Measurements from ENCODE around the gene MLLT10.

- no peak for TF ChIP-seq POLR2AphosphoS5 (IDR thresholded peaks at IDR 0.05; ENCODE audit: insufficient read depth in 1 of 2, low read depth in 1 of 2)
- TF ChIP-seq, protein P1, sequence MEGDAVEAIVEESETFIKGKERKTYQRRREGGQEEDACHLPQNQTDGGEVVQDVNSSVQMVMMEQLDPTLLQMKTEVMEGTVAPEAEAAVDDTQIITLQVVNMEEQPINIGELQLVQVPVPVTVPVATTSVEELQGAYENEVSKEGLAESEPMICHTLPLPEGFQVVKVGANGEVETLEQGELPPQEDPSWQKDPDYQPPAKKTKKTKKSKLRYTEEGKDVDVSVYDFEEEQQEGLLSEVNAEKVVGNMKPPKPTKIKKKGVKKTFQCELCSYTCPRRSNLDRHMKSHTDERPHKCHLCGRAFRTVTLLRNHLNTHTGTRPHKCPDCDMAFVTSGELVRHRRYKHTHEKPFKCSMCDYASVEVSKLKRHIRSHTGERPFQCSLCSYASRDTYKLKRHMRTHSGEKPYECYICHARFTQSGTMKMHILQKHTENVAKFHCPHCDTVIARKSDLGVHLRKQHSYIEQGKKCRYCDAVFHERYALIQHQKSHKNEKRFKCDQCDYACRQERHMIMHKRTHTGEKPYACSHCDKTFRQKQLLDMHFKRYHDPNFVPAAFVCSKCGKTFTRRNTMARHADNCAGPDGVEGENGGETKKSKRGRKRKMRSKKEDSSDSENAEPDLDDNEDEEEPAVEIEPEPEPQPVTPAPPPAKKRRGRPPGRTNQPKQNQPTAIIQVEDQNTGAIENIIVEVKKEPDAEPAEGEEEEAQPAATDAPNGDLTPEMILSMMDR (IDR thresholded peaks at IDR 0.05): no peak
Measured at GRCh38 chr10:21494191-21495001, 39.6 kb upstream of the MLLT10 start.

Measured in vagina (tissue), 2 donors.